Endothelial cell (in vitro differentiated cells): Measurements from ENCODE around the gene MOV10. TPM values are rescaled to one million over a fixed set of nuclear protein-coding genes. Genes with fewer than 3 reads are reported as not detected.
A peak's percentile ranks its signal among the peaks of the same experiment; 100 is the strongest.

Experiments used
- DNase-seq: peaks from one replicate; pipeline ENCODE4 v3.0.0; 2021; ENCODE audit warnings: low spot score
- H3K27ac Mint-ChIP-seq: one replicate; pipeline ENCODE4 v1.8.0; 2021; ENCODE audit warnings: mixed read lengths, inconsistent platforms; ENCODE audit not compliant: unreplicated experiment
- H3K27me3 Mint-ChIP-seq: one replicate; pipeline ENCODE4 v1.8.0; 2021; ENCODE audit warnings: mild to moderate bottlenecking, moderate library complexity, mixed read lengths, inconsistent platforms; ENCODE audit not compliant: unreplicated experiment
- H3K36me3 Mint-ChIP-seq: one replicate; pipeline ENCODE4 v1.8.0; 2021; ENCODE audit warnings: mild to moderate bottlenecking, low read depth, mixed read lengths, inconsistent platforms; ENCODE audit not compliant: unreplicated experiment
- H3K4me1 Mint-ChIP-seq: one replicate; pipeline ENCODE4 v1.8.0; 2021; ENCODE audit warnings: mild to moderate bottlenecking, mixed read lengths, inconsistent platforms; ENCODE audit not compliant: unreplicated experiment
- H3K4me3 Mint-ChIP-seq: one replicate; pipeline ENCODE4 v1.8.0; 2021; ENCODE audit warnings: mild to moderate bottlenecking, mixed read lengths, inconsistent platforms; ENCODE audit not compliant: unreplicated experiment
- H3K9me3 Mint-ChIP-seq: one replicate; pipeline ENCODE4 v1.8.0; 2021; ENCODE audit warnings: mixed read lengths, inconsistent platforms; ENCODE audit not compliant: unreplicated experiment
- total RNA-seq: library from RNA; stranded (reverse); fragmentation: NEBNext Ultra II Directional; extraction: Animal tissue kit (Norgen Biotek cat#: 25700); gene quantifications from one replicate; pipeline ENCODE4 v1.2.1, GENCODE V29; 2021; ENCODE audit not compliant: unreplicated experiment
- TF ChIP-seq, protein P1 (sequence below): fragments of 200-600 bp; sonication (generic); IDR thresholded peaks from one replicate; pipeline ENCODE4 v1.5.0; 2021; ENCODE audit warnings: antibody characterized with exemption; ENCODE audit not compliant: unreplicated experiment

MOV10 gene
- total RNA-seq, 1 donor from 2014 or later, result 43.5 TPM

DNA sequence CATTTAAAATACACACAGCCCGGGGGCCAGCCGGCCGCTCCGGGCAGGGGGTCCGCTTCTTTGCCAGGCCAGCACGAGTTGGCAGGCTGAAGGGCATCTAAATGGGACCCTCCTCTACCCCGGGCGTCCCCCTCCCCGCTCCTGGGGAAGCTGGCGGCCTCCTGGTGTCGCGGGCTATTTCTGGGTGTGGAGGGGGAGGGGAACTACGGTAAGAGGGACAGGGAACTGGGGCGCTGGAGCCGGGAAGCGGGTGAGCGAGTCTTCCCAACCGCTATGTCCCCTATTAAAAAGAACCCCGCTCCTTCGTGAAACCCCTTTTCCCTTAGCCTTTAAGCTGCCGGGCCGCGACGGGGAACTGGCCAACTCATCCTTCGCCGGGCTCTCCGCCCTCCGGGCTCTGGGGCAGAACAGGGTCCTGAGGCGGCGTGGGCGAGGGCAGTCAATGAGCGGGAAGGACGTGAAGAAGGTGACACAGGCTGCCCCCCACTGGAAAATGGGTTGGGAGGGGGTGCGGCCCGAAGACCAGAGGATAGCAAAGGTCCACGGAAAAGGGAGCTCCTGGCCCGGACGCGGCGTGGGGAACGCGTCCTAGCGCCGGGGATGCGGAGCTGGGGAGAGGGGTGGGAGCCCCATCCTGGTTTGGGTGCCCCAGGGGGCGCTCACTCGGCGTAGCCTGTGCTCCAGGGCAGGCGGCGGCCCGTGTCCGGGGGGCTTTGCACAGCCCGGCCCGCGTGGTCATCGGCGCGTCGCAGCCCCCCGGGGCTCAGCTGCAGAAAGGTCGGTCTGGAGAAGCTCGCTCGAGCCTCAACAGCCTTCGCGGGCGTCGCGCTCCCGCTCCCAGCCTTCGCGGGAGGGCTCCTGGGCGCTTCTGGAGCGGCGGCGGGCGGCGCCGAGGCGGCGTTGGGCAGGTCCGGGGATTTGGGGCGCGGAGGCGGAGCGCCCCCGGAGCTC, 40.1 kb downstream of the MOV10 start:
- H3K27me3 Mint-ChIP-seq, result peaks cover 17% of the 10 kb centered on the region
- DNase-seq, result peak; percentile 43

DNA sequence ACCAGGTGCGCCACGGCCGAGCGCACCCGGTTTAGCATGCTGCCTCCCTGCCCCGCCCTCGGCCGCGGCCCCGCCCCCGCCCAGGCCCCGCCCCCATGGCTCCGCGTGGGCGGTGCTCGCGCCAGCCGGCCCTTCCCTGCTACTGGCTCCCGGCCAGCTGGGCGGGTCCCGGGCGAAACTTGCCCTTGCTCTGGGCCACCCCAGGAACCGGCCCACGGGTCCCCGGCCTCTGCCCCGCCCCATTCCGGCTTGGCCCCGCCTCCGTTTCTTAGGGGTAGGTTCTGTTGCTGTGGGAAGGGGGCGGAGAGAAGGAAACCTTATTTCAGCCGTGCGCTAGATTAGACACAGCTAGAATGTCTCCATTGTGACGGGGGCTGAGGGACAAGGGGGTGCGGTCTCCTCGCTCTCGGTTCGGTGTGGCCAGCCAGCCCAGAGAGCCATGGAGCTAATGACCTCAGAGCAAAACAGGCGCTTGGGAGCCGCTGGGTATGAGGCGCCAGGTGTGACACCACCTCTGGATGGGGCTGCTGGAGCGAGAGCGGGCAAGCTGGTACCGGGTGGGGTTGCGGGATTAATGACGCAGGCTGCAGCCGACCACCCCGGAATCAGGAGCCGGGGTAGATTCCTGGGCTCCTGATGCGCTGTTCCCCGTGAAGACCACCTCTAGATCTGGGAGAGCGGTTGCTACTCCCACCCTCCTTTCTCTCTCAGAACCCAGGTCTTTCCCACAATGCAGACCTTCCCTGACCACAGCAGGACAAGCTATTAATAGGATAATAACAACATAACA, 41.0 kb downstream of the MOV10 start, which contains the start of gene PPM1J:
TSS of gene PPM1J (minus strand) at position 69 of the 790 bp plus-strand sequence. CDS start at position 38, 31 bp downstream.
- Mint-ChIP-seq H3K9me3 (no peaks in the 10 kb centered on the region), H3K27ac (no peak within 1 kb of the TSS), H3K36me3 (peaks cover 7% of the 10 kb centered on the region), H3K4me1 (peaks cover 16% of the 10 kb centered on the region), H3K4me3 (peak within 1 kb of the TSS; percentile 89), H3K27me3 (peaks cover 16% of the 10 kb centered on the region)
- peak; percentile 99 for DNase-seq
- TF ChIP-seq, protein P1, sequence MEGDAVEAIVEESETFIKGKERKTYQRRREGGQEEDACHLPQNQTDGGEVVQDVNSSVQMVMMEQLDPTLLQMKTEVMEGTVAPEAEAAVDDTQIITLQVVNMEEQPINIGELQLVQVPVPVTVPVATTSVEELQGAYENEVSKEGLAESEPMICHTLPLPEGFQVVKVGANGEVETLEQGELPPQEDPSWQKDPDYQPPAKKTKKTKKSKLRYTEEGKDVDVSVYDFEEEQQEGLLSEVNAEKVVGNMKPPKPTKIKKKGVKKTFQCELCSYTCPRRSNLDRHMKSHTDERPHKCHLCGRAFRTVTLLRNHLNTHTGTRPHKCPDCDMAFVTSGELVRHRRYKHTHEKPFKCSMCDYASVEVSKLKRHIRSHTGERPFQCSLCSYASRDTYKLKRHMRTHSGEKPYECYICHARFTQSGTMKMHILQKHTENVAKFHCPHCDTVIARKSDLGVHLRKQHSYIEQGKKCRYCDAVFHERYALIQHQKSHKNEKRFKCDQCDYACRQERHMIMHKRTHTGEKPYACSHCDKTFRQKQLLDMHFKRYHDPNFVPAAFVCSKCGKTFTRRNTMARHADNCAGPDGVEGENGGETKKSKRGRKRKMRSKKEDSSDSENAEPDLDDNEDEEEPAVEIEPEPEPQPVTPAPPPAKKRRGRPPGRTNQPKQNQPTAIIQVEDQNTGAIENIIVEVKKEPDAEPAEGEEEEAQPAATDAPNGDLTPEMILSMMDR, result no peak

More for the DNA sequence above, 40.1 kb downstream of the MOV10 start:
- TF ChIP-seq, protein P1, result no peak
- Mint-ChIP-seq H3K27ac (no peak overlapping the region), H3K36me3 (peaks cover 7% of the 10 kb centered on the region), H3K4me3 (peak overlapping the region; percentile 79), H3K4me1 (peaks cover 16% of the 10 kb centered on the region), H3K9me3 (no peaks in the 10 kb centered on the region)

GRCh38 chr1:112716133-112716720, 41.8 kb downstream of the MOV10 start:
- Mint-ChIP-seq H3K4me3 (peak overlapping the region; percentile 89), H3K27me3 (peaks cover 15% of the 10 kb centered on the region), H3K27ac (no peak overlapping the region), H3K36me3 (peaks cover 7% of the 10 kb centered on the region), H3K4me1 (peaks cover 10% of the 10 kb centered on the region), H3K9me3 (no peaks in the 10 kb centered on the region)
- TF ChIP-seq, protein P1, result peak; percentile 94
- DNase-seq, result peak; percentile 92

- DNase-seq, result no peak
- peaks cover 16% of the 10 kb centered on the region for H3K27me3 Mint-ChIP-seq
These were observed 42.9 kb downstream of the MOV10 start for GRCh38 chr1:112717263-112717873.

More at GRCh38 chr1:112717263-112717873, 42.9 kb downstream of the MOV10 start:
- H3K36me3 Mint-ChIP-seq, result peaks cover 7% of the 10 kb centered on the region
- no peak overlapping the region for H3K27ac Mint-ChIP-seq
- no peaks in the 10 kb centered on the region for H3K9me3 Mint-ChIP-seq
- TF ChIP-seq, protein P1, result no peak
- H3K4me3 Mint-ChIP-seq, result peak overlapping the region; percentile 11
- H3K4me1 Mint-ChIP-seq, result peaks cover 4% of the 10 kb centered on the region
